K562 (cell line): ENCODE data around the gene TNRC6B.

Experiments used
- CTCF ChIP-seq, 3 experiments: IDR thresholded peaks in 2 of 3; conservative IDR thresholded peaks in 1 of 3; 2 replicates each; pipeline ENCODE4 v1.5.1; 2011 to 2012; ENCODE audit warnings: low read length in 3 of 3, mild to moderate bottlenecking in 3 of 3, control low read depth in 2 of 3, improper control_type of control experiment in 1 of 3, inconsistent platforms in 1 of 3, low read depth in 1 of 3, mixed read lengths in 1 of 3, moderate library complexity in 1 of 3; ENCODE audit not compliant: insufficient read depth in 2 of 3
- SMC3 ChIP-seq: conservative IDR thresholded peaks from 2 replicates; pipeline ENCODE4 v1.6.1; 2011; ENCODE audit warnings: low read depth, low read length, improper control_type of control experiment; ENCODE audit not compliant: insufficient read depth
- ZNF274 ChIP-seq: IDR thresholded peaks from 2 replicates; pipeline ENCODE4 v1.6.1; 2011; ENCODE audit warnings: low read depth, mild to moderate bottlenecking, low read length, moderate library complexity, borderline replicate concordance

GRCh38 chr22:40243891-40244290 is 66.2 kb downstream of the TNRC6B start:
- TF ChIP-seq SMC3 (no peak), CTCF (IDR thresholded peaks at IDR 0.05 in 2 of 3, conservative IDR thresholded peaks at IDR 0.05 in 1 of 3; ENCODE audit: insufficient read depth in 2 of 3, low read depth in 1 of 3, low read length in 3 of 3) (no peak), ZNF274 (no peak)
